ENCODE results near the gene TDRD9. TPM values are rescaled to one million over a fixed set of nuclear protein-coding genes. Genes with fewer than 3 reads are reported as not detected.

TDRD9 gene
- total RNA-seq, 1 donor, result 0.45 TPM

GRCh38 chr14:103882503-103883262, 45.6 kb upstream of the TDRD9 start:
- no peak for TF ChIP-seq CTCF (IDR thresholded peaks at IDR 0.05; ENCODE audit: insufficient read depth, low read length)
- H3K4me3 ChIP-seq (ENCODE audit: low read depth, low read length), result no peak overlapping the region
- peak; percentile 12 for DNase-seq (ENCODE audit: low read depth)

DNA sequence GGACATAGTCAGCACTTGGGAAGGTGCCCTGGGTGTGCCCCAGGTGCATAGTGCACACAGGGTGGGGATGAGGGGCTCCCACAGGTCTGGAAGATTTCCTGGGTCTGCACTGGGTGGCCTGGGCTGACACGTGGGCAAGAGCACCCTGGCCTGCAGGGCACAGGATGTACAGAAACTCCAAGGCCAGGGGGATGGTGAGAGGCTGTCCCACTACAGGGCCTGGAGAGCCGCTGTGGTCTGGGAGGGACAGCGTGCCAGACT, 45.1 kb upstream of the TDRD9 start:
- no peak for TF ChIP-seq CTCF (IDR thresholded peaks at IDR 0.05; ENCODE audit: insufficient read depth, low read length)
- DNase-seq (ENCODE audit: low read depth), result no peak
- H3K4me3 ChIP-seq (ENCODE audit: low read depth, low read length), result no peak overlapping the region

- no peak overlapping the region for H3K4me3 ChIP-seq (ENCODE audit: low read depth, low read length)
- no peak for DNase-seq (ENCODE audit: low read depth)
- no peak for TF ChIP-seq CTCF (IDR thresholded peaks at IDR 0.05; ENCODE audit: insufficient read depth, low read length)
These were observed 43.4 kb upstream of the TDRD9 start for GRCh38 chr14:103884854-103885253.

GRCh38 chr14:103885509-103885932, 42.7 kb upstream of the TDRD9 start:
- DNase-seq (ENCODE audit: low read depth), result no peak
- TF ChIP-seq CTCF (IDR thresholded peaks at IDR 0.05; ENCODE audit: insufficient read depth, low read length), result no peak
- H3K4me3 ChIP-seq (ENCODE audit: low read depth, low read length), result no peak overlapping the region

DNA sequence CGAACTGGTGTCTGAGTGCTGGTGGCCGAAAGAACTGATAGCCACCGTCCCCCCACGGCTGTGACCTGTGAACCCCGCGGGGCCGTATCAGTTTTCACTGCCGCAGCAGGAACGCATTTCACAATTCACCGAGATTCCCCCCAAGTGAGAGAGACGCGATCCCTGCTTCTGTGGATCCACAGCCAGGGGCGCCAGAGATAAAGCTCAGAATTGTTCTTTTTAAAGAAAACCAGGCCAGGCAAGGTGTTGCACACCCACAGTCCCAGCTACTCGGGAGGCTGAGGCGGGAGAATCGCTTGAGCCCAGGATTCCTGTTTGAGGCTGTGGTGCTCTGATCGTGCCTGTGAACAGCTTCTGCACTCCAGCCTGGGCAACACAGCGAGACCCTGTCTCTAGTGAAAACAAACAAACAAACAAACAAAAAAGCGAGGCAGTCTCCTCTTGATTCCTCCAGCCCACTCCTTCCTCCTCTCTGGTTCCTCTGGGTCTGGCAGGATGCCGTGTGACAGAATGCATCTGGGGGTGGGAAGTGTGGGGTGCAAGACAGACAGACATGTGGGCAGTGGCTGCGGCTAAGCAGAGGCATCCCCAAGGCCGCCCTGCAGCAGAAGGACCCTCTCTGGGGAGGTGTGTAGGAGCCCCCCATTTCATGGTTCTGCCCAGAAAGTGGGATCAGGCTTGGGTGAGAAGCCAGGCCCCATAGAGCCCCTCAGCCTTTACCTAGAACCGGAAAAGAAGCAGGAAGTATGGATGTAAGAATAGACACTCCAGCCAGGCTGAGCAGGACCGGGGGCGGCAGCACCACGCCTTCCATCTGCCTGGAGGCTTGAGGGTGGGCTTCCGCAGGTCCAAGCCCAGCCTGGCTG, 41.7 kb upstream of the TDRD9 start:
- H3K4me3 ChIP-seq (ENCODE audit: low read depth, low read length), result no peak overlapping the region
- TF ChIP-seq CTCF (IDR thresholded peaks at IDR 0.05; ENCODE audit: insufficient read depth, low read length), result no peak
- no peak for DNase-seq (ENCODE audit: low read depth)

- no peak for TF ChIP-seq CTCF (IDR thresholded peaks at IDR 0.05; ENCODE audit: insufficient read depth, low read length)
- H3K4me3 ChIP-seq (ENCODE audit: low read depth, low read length), result no peak overlapping the region
- no peak for DNase-seq (ENCODE audit: low read depth)
These were observed 41.1 kb upstream of the TDRD9 start for GRCh38 chr14:103887170-103887501.

Data from fibroblast of the aortic adventitia (primary cell).